Keratinocyte (primary cell): ENCODE results near the gene BTBD1. TPM values are rescaled to one million over a fixed set of nuclear protein-coding genes. Genes with fewer than 3 reads are reported as not detected.

ENCODE experiments used
- DNase-seq: peaks from one replicate; pipeline ENCODE4 v3.0.0-alpha.2; 2011; ENCODE audit warnings: low read depth, missing footprints, low spot score
- FAIRE-seq: peaks from 2 replicates; lab custom pipeline; 2011; peaks lifted over from hg19 to GRCh38; lab: Jason Lieb, UNC
- H2AFZ ChIP-seq: 2 replicates; pipeline ENCODE4 v1.6.0; 2012; ENCODE audit warnings: low read length, control low read depth, inconsistent platforms; ENCODE audit not compliant: control insufficient read depth
- H3K27ac ChIP-seq: 2 replicates; pipeline ENCODE4 v1.5.1; 2011; ENCODE audit warnings: low read length; ENCODE audit not compliant: control insufficient read depth, insufficient read depth
- H3K27me3 ChIP-seq: 3 replicates; pipeline ENCODE4 v1.6.0; 2011; ENCODE audit warnings: low read length; ENCODE audit not compliant: control insufficient read depth, insufficient read depth; ENCODE audit errors: extremely low read depth
- H3K36me3 ChIP-seq, 2 experiments: 2 replicates in 1 of 2; 3 replicates in 1 of 2; pipeline ENCODE4 v1.5.1; 2011; ENCODE audit warnings: low read length in 2 of 2, mild to moderate bottlenecking in 1 of 2; ENCODE audit not compliant: control insufficient read depth in 2 of 2, insufficient read depth in 2 of 2; ENCODE audit errors: extremely low read depth in 1 of 2
- H3K4me1 ChIP-seq: 3 replicates; pipeline ENCODE4 v1.5.1; 2011; ENCODE audit warnings: low read length; ENCODE audit not compliant: control insufficient read depth, insufficient read depth; ENCODE audit errors: extremely low read depth
- H3K4me2 ChIP-seq: 3 replicates; pipeline ENCODE4 v1.6.0; 2011; ENCODE audit warnings: low read depth, low read length; ENCODE audit not compliant: control insufficient read depth, insufficient read depth; ENCODE audit errors: extremely low read depth
- H3K4me3 ChIP-seq, 3 experiments: fragments of 200-600 bp in 1 of 3; sonication (generic) in 1 of 3; 2 replicates in 2 of 3; 3 replicates in 1 of 3; pipeline ENCODE4 v1.5.1; 2011 to 2016; ENCODE audit warnings: low read length in 3 of 3, mild to moderate bottlenecking in 3 of 3, control low read depth in 2 of 3, inconsistent platforms in 1 of 3, low read depth in 1 of 3, mixed read lengths in 1 of 3, mixed run types in 1 of 3, moderate library complexity in 1 of 3; ENCODE audit not compliant: control insufficient read depth in 2 of 3, insufficient read depth in 2 of 3; ENCODE audit errors: extremely low read depth in 1 of 3
- H3K79me2 ChIP-seq: 2 replicates; pipeline ENCODE4 v1.6.0; 2012; ENCODE audit warnings: low read length; ENCODE audit not compliant: control insufficient read depth, insufficient read depth
- H3K9ac ChIP-seq: 3 replicates; pipeline ENCODE4 v1.6.0; 2011; ENCODE audit warnings: low read length; ENCODE audit not compliant: control insufficient read depth, insufficient read depth; ENCODE audit errors: extremely low read depth
- H3K9me1 ChIP-seq: 3 replicates; pipeline ENCODE4 v1.6.0; 2011; ENCODE audit warnings: low read length; ENCODE audit not compliant: control insufficient read depth, insufficient read depth; ENCODE audit errors: extremely low read depth
- H3K9me3 ChIP-seq: 2 replicates; pipeline ENCODE4 v1.5.1; 2012; ENCODE audit warnings: low read depth, low read length; ENCODE audit not compliant: control insufficient read depth
- H4K20me1 ChIP-seq: 3 replicates; pipeline ENCODE4 v1.6.0; 2011; ENCODE audit warnings: low read length; ENCODE audit not compliant: control insufficient read depth, insufficient read depth; ENCODE audit errors: extremely low read depth
- EZH2 ChIP-seq: IDR thresholded peaks from one replicate; pipeline ENCODE4 v1.6.1; 2012; ENCODE audit warnings: inconsistent platforms, mild to moderate bottlenecking, low read length, moderate library complexity
- dilution Hi-C: fragments of 300-500 bp; cut with MboI; formaldehyde crosslinking; loops from one replicate; pipeline ENCODE4 v1.7.0; 2020; ENCODE audit warnings: low sequenced_read_pairs; ENCODE audit not compliant: extremely low pct_ligation_motif_present
- polyA plus RNA-seq, 5 experiments: library from polyadenylated mRNA; depleted of rRNA in 3 of 5; stranded (reverse) in 3 of 5; stranded (forward) in 1 of 5; unstranded in 1 of 5; fragments of >200 nt; gene quantifications; 1 replicate in 1 of 5; 2 replicates in 3 of 5; 3 replicates in 1 of 5; pipeline versions ENCODE4 v1.2.1 to v1.2.3, GENCODE V29; 2011 to 2012; ENCODE audit warnings: missing spikeins in 2 of 5, low read depth in 1 of 5, low replicate concordance in 1 of 5
- TF ChIP-seq, protein P1 (sequence below), 3 experiments: IDR thresholded peaks in 1 of 3; conservative IDR thresholded peaks in 1 of 3; optimal IDR thresholded peaks in 1 of 3; 2 replicates in 2 of 3; 3 replicates in 1 of 3; pipeline versions ENCODE3 to v1.5.1; 2011; ENCODE audit warnings: low read length in 3 of 3, mild to moderate bottlenecking in 3 of 3, moderate library complexity in 2 of 3, control low read depth in 1 of 3, inconsistent platforms in 1 of 3; ENCODE audit not compliant: insufficient read depth in 2 of 3; ENCODE audit errors: extremely low read depth in 1 of 3

The BTBD1 gene
- polyA plus RNA-seq, 1 donor (not counting 4 experiments of a cell fraction or from before 2014, with no cell fraction given) = 70.5 TPM

- H3K27me3 ChIP-seq = no peaks in the 10 kb centered on the region
- H3K27ac ChIP-seq = no peak overlapping the region
- dilution Hi-C loops = loop anchor here (5.0 kb wide), 1 partner anchor 153 kb away; no protein-coding TSS in a partner anchor
- H3K9ac ChIP-seq = no peak overlapping the region
- FAIRE-seq (peak; percentile 90), DNase-seq (no peak)
- no peaks in the 10 kb centered on the region for H3K4me1 ChIP-seq
- no peak overlapping the region for H3K4me3 ChIP-seq
- no peaks in the 10 kb centered on the region for H4K20me1 ChIP-seq
- peak overlapping the region; percentile 2 for H2AFZ ChIP-seq
- no peak for TF ChIP-seq EZH2
- TF ChIP-seq, protein P1, sequence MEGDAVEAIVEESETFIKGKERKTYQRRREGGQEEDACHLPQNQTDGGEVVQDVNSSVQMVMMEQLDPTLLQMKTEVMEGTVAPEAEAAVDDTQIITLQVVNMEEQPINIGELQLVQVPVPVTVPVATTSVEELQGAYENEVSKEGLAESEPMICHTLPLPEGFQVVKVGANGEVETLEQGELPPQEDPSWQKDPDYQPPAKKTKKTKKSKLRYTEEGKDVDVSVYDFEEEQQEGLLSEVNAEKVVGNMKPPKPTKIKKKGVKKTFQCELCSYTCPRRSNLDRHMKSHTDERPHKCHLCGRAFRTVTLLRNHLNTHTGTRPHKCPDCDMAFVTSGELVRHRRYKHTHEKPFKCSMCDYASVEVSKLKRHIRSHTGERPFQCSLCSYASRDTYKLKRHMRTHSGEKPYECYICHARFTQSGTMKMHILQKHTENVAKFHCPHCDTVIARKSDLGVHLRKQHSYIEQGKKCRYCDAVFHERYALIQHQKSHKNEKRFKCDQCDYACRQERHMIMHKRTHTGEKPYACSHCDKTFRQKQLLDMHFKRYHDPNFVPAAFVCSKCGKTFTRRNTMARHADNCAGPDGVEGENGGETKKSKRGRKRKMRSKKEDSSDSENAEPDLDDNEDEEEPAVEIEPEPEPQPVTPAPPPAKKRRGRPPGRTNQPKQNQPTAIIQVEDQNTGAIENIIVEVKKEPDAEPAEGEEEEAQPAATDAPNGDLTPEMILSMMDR (optimal IDR thresholded peaks at IDR 0.05 in 1 of 3, IDR thresholded peaks at IDR 0.05 in 1 of 3, conservative IDR thresholded peaks at IDR 0.05 in 1 of 3; ENCODE audit: extremely low read depth in 1 of 3, insufficient read depth in 2 of 3, low read length in 3 of 3) = peak; percentile 39 to 57 (median 43)
- H3K79me2 ChIP-seq = no peaks in the 10 kb centered on the region
- peak overlapping the region; percentile 53 for H3K4me2 ChIP-seq
- no peaks in the 10 kb centered on the region for H3K9me3 ChIP-seq
- H3K9me1 ChIP-seq = no peaks in the 10 kb centered on the region
- no peaks in the 10 kb centered on the region for H3K36me3 ChIP-seq
Measured at GRCh38 chr15:82999905-83000671, 67.0 kb downstream of the BTBD1 start.

DNA sequence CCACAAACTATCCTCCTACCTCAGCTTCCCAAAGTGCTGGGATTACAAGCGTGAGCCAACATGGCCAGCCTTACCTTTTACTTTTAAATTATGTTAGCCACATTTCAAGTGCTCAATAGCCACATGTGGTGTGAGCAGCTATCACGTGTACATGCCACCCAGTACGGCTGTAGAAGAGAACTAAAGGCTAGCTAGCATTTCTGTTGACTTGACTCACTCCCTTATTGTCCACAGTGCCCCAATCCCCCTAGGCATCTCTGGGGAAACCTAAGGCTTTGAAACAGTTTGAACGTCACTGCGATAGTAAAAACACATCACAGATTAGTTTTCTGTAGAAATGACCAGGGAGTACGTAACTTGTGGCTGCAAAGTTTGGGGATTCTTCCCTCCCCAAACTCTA, 67.6 kb downstream of the BTBD1 start:
- Histone ChIP-seq H2AFZ (no peak overlapping the region), H3K4me2 (no peak overlapping the region), H3K27me3 (no peaks in the 10 kb centered on the region), H3K79me2 (no peaks in the 10 kb centered on the region), H3K9me3 (no peaks in the 10 kb centered on the region), H3K9ac (no peak overlapping the region), H3K4me3 (no peak overlapping the region), H3K9me1 (no peaks in the 10 kb centered on the region), H3K36me3 (no peaks in the 10 kb centered on the region), H4K20me1 (no peaks in the 10 kb centered on the region), H3K27ac (no peak overlapping the region), H3K4me1 (no peaks in the 10 kb centered on the region)
- DNase-seq = no peak
- TF ChIP-seq EZH2 = no peak
- TF ChIP-seq, protein P1 (optimal IDR thresholded peaks at IDR 0.05 in 1 of 3, IDR thresholded peaks at IDR 0.05 in 1 of 3, conservative IDR thresholded peaks at IDR 0.05 in 1 of 3; ENCODE audit: extremely low read depth in 1 of 3, insufficient read depth in 2 of 3, low read length in 3 of 3) = no peak
- dilution Hi-C loops = no loop called here
- no peak for FAIRE-seq
